SK-N-SH (cell line): Measurements from ENCODE around the gene LIN37.

Experiments
- FOXJ3 ChIP-seq: sonication (generic); formaldehyde crosslinking; IDR thresholded peaks from 2 replicates; pipeline ENCODE4 v1.5.1; 2020; ENCODE audit warnings: mild to moderate bottlenecking, missing genetic modification reagents
- NFIC ChIP-seq: IDR thresholded peaks from 2 replicates; pipeline ENCODE4 v1.4.0; 2012; ENCODE audit warnings: borderline replicate concordance
- POLR2AphosphoS5 ChIP-seq: IDR thresholded peaks from 2 replicates; pipeline ENCODE4 v1.6.1; 2012; ENCODE audit warnings: low read depth, low read length
- YY1 ChIP-seq: IDR thresholded peaks from 2 replicates; pipeline ENCODE4 v1.4.0; 2012; ENCODE audit warnings: low read depth, mild to moderate bottlenecking
- TF ChIP-seq, protein P1 (sequence below): fragments of 200-600 bp; sonication (generic); IDR thresholded peaks from 2 replicates; pipeline ENCODE4 v1.6.1; 2017; ENCODE audit warnings: antibody characterized with exemption, mild to moderate bottlenecking, moderate library complexity
- TF ChIP-seq, protein P2 (sequence below): IDR thresholded peaks from 2 replicates; pipeline ENCODE4; 2012

DNA sequence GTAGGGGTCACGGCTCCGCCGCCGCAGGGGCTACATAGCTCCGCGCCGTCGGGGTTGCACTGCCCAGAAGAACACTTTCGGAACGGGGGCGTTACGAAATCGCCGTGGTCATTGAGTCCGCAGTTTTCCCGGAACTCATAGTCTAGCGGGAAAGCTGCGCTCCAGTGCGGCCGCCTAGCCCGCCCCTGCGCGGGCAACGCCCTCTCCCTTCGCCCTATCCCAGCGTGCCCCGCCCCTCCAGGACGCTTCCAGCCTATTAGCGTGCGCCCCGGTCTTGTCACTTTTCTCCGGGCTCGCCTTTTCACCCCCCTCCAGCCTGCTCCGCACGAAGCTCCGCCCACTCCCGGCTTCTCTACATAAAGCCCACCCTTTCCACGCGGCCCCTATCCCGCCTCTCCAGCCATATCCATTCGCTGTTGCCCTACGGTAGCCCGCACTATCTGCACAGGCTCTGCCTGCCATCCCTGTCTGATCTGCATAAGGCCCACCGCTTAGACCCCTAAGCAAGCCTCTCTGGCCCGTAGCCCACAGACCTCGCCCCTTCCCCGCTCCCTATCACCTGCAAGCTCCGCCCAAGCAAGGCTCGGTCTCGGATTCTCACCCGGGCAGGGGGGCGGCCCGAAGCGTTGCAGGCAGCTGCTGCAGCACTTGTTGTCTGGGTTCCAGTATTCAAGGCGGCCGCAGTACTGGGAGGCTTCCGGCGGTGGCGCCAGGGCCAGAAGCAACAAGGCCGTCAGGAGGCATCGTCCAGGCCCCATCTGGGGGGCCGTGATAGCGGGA lies 7.8 kb upstream of the LIN37 start:
- TF ChIP-seq POLR2AphosphoS5 (peak; percentile 77), FOXJ3 (CRISPR knock-in tag) (0 out of 2 replicates have a peak, but pooled peaks have one; percentile 41), NFIC (no peak), YY1 (0 out of 2 replicates have a peak, but pooled peaks have one; percentile 11)
- TF ChIP-seq, protein P1, sequence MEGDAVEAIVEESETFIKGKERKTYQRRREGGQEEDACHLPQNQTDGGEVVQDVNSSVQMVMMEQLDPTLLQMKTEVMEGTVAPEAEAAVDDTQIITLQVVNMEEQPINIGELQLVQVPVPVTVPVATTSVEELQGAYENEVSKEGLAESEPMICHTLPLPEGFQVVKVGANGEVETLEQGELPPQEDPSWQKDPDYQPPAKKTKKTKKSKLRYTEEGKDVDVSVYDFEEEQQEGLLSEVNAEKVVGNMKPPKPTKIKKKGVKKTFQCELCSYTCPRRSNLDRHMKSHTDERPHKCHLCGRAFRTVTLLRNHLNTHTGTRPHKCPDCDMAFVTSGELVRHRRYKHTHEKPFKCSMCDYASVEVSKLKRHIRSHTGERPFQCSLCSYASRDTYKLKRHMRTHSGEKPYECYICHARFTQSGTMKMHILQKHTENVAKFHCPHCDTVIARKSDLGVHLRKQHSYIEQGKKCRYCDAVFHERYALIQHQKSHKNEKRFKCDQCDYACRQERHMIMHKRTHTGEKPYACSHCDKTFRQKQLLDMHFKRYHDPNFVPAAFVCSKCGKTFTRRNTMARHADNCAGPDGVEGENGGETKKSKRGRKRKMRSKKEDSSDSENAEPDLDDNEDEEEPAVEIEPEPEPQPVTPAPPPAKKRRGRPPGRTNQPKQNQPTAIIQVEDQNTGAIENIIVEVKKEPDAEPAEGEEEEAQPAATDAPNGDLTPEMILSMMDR, result peak; percentile 31; the same call in 1 of the 2 replicates
- TF ChIP-seq, protein P2, sequence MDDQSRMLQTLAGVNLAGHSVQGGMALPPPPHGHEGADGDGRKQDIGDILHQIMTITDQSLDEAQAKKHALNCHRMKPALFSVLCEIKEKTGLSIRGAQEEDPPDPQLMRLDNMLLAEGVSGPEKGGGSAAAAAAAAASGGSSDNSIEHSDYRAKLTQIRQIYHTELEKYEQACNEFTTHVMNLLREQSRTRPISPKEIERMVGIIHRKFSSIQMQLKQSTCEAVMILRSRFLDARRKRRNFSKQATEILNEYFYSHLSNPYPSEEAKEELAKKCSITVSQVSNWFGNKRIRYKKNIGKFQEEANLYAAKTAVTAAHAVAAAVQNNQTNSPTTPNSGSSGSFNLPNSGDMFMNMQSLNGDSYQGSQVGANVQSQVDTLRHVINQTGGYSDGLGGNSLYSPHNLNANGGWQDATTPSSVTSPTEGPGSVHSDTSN, result peak; percentile 82
